ENCODE results near the gene KMT2A. TPM values are rescaled to one million over a fixed set of nuclear protein-coding genes. Genes with fewer than 3 reads are reported as not detected.

The KMT2A gene
- total and polyA plus RNA-seq, 2 donors (not counting 3 experiments of a cell fraction or from before 2014, with no cell fraction given) = 23.5 to 63.9 TPM

DNA sequence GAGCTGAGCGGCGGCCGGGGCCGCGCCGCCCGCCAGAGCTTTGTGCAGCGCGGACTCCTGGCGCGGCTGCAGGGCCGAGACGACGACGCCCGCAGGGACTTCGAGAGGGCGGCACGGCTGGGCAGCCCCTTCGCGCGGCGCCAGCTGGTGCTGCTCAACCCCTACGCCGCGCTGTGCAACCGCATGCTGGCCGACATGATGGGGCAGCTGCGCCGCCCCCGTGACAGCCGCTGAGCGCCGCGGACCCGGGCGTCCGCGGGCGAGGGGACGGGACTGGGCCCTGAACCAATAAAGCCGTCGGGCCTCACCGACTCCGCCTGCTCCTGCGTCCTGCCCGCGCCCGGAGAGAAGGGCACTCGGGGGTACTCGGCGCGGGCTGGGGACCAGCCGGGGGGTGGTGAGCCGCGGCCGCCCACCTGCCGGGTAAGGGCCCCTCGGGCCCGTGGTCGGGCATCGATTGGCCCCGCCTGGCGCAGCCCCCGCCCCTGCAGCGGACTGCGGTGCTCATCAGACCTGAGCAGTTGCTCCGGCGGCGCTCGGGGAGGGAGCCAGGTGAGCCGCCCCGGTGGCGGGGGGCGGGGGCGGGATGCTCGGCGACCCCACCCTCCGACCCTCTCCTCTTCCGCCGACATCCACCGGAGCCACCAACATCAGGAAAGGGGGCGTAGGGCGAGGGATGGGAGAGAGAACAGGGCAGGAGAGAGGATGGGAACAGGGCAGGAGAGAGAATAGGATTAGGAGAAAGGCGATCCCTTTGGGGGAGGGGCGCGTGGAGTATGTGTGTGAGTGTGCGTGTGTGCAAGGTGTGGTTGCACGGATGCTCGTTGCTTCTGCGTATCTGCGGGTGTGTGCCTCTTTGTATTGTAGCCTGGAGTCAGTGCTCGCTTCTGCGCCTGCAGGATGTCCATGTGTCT is 94.6 kb downstream of the KMT2A start, which contains the start of gene TMEM25:
TMEM25 (plus strand) TSS at position 510 of the 914 bp plus-strand sequence. CDS start 610 bp downstream, outside the sequence.
- no TSS peak for BruUV-seq (replicated peaks)
- ChIA-PET POLR2A (no interaction called here), CTCF (interaction anchor here (0.6 kb wide), 1 partner anchor 8 kb away, joined by 3 read pairs; no protein-coding TSS in a partner anchor)
- TF ChIP-seq, protein P1, sequence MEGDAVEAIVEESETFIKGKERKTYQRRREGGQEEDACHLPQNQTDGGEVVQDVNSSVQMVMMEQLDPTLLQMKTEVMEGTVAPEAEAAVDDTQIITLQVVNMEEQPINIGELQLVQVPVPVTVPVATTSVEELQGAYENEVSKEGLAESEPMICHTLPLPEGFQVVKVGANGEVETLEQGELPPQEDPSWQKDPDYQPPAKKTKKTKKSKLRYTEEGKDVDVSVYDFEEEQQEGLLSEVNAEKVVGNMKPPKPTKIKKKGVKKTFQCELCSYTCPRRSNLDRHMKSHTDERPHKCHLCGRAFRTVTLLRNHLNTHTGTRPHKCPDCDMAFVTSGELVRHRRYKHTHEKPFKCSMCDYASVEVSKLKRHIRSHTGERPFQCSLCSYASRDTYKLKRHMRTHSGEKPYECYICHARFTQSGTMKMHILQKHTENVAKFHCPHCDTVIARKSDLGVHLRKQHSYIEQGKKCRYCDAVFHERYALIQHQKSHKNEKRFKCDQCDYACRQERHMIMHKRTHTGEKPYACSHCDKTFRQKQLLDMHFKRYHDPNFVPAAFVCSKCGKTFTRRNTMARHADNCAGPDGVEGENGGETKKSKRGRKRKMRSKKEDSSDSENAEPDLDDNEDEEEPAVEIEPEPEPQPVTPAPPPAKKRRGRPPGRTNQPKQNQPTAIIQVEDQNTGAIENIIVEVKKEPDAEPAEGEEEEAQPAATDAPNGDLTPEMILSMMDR (IDR thresholded peaks at IDR 0.05; ENCODE audit: extremely low read depth in 1 of 2, insufficient read depth in 1 of 2, low read depth in 1 of 2, low read length in 2 of 2) = no peak
- TF ChIP-seq POLR2AphosphoS5 (IDR thresholded peaks at IDR 0.05; ENCODE audit: insufficient read depth, low read depth, low read length) (peak; percentile 60), POLR2A (IDR thresholded peaks at IDR 0.05; ENCODE audit: low read depth, low read length) (peak; percentile 26)
- dilution Hi-C loops (cut with MboI; ENCODE audit: extremely low pct_ligation_motif_present, low sequenced_read_pairs) (no loop called here), intact Hi-C loops (cut with micrococcal nuclease) (loop anchor here (1.0 kb wide), 1 partner anchor 35 kb away; no protein-coding TSS in a partner anchor)
- H3K4me3 ChIP-seq (replicated peaks in 1 of 3; ENCODE audit: insufficient read depth in 1 of 3, low read depth in 1 of 3, low read length in 3 of 3) = peak within 1 kb of the TSS; percentile 19 to 78 (median 55)
- peak within 1 kb of the TSS; percentile 62 for H3K9ac ChIP-seq (replicated peaks; ENCODE audit: extremely low read depth, insufficient read depth, low read length)
- H3K4me2 ChIP-seq (ENCODE audit: insufficient read depth, low read length) = peak within 1 kb of the TSS; percentile 31
- peaks cover 10% of the 10 kb centered on the region for H3K4me1 ChIP-seq (ENCODE audit: control insufficient read depth, extremely low read depth, insufficient read depth, low read length)
- no peaks in the 10 kb centered on the region for H3K27me3 ChIP-seq (ENCODE audit: control insufficient read depth in 2 of 2, insufficient read depth in 2 of 2, low read length in 2 of 2)
- no peak within 1 kb of the TSS for H3K27ac ChIP-seq (ENCODE audit: insufficient read depth, low read depth, low read length)
- H3K79me2 ChIP-seq (ENCODE audit: control insufficient read depth, insufficient read depth, low read length) = no peaks in the 10 kb centered on the region
- H2AFZ ChIP-seq (ENCODE audit: low read depth, low read length) = peak within 1 kb of the TSS; percentile 23
- H4K20me1 ChIP-seq (replicated peaks; ENCODE audit: control insufficient read depth, extremely low read depth, insufficient read depth, low read length) = no peaks in the 10 kb centered on the region
- peaks cover 0 to 2% of the 10 kb centered on the region in 2 experiments for H3K36me3 ChIP-seq (ENCODE audit: control insufficient read depth in 2 of 2, extremely low read depth in 1 of 2, insufficient read depth in 2 of 2, low read length in 2 of 2)
- no peaks in the 10 kb centered on the region for H3K9me3 ChIP-seq (replicated peaks; ENCODE audit: control insufficient read depth, insufficient read depth, low read length)
- DNase-seq (ENCODE audit: low read depth, low spot score) (peak; percentile 69), FAIRE-seq (peak; percentile 75)
- no peaks in the 10 kb centered on the region for H3K9me1 ChIP-seq (replicated peaks; ENCODE audit: control insufficient read depth, extremely low read depth, insufficient read depth, low read length)
